Measurements from ENCODE around the gene CDC73. TPM values are rescaled to one million over a fixed set of nuclear protein-coding genes. Genes with fewer than 3 reads are reported as not detected.
"Not testable (repeated sequence)": the region's sequence is repeated elsewhere in the genome, so short reads cannot be mapped to it uniquely, and the experiment has no call there.

CDC73 gene
- total RNA-seq, 4 donors from 2014 or later, result 26.2 to 208 (median 54.6) TPM

- Histone ChIP-seq H3K27ac (no peak overlapping the region), H3K27me3 (no peaks in the 10 kb centered on the region), H3K9me3 (no peaks in the 10 kb centered on the region), H3K36me3 (peaks cover 0 to 16% (median 0%) of the 10 kb centered on the region in 4 donors), H3K4me3 (no peak overlapping the region), H3K4me1 (no peaks in the 10 kb centered on the region)
- in situ Hi-C loops (cut with MboI; ENCODE audit: low pct_ligation_motif_present in 1 of 4, low pct_unique_long_range_greater_than_20kb in 1 of 4, low sequenced_read_pairs in 3 of 4) (no loop called here), intact Hi-C loops (cut with DNase I; ENCODE audit: low total_unique reads) (no loop called here)
- 85 to 100% methylated on average over 4 of the region's 4 CpGs for WGBS, 2 donors (ENCODE audit: low coverage in 1 of 2)
- no peak for DNase-seq
- no peak for TF ChIP-seq POLR2AphosphoS5 (IDR thresholded peaks at IDR 0.05)
- TF ChIP-seq, protein P1, sequence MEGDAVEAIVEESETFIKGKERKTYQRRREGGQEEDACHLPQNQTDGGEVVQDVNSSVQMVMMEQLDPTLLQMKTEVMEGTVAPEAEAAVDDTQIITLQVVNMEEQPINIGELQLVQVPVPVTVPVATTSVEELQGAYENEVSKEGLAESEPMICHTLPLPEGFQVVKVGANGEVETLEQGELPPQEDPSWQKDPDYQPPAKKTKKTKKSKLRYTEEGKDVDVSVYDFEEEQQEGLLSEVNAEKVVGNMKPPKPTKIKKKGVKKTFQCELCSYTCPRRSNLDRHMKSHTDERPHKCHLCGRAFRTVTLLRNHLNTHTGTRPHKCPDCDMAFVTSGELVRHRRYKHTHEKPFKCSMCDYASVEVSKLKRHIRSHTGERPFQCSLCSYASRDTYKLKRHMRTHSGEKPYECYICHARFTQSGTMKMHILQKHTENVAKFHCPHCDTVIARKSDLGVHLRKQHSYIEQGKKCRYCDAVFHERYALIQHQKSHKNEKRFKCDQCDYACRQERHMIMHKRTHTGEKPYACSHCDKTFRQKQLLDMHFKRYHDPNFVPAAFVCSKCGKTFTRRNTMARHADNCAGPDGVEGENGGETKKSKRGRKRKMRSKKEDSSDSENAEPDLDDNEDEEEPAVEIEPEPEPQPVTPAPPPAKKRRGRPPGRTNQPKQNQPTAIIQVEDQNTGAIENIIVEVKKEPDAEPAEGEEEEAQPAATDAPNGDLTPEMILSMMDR (IDR thresholded peaks at IDR 0.05), result no peak
- TF ChIP-seq EP300 (IDR thresholded peaks at IDR 0.05; ENCODE audit: low read depth), result no peak
- no peak for TF ChIP-seq POLR2A (IDR thresholded peaks at IDR 0.05)
Measured at GRCh38 chr1:193219391-193219790, 97.6 kb downstream of the CDC73 start.

DNA sequence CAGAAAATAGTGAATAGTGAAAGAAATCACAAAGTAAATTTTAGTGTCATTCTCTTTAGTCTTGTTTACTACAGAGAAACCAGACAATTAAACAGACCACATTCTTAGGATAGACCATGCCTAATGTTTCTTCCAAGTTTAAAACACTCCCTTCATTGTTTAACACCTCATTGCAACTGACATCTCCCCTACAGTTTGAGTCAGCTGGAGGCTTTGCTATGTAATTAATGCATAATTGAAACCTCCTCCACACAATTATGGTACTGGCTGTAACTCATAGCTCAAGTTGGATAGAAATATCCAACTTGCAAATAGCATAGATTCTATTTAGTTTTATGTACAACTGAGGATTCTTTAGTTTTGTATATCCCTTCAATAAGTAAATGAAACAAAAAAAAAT lies 99.8 kb downstream of the CDC73 start:
- H3K9me3 ChIP-seq, result no peaks in the 10 kb centered on the region
- no peaks in the 10 kb centered on the region for H3K4me1 ChIP-seq
- in situ Hi-C loops (cut with MboI; ENCODE audit: low pct_ligation_motif_present in 1 of 4, low pct_unique_long_range_greater_than_20kb in 1 of 4, low sequenced_read_pairs in 3 of 4), result no loop called here
- no peak overlapping the region for H3K4me3 ChIP-seq
- DNase-seq, result no peak
- intact Hi-C loops (cut with DNase I; ENCODE audit: low total_unique reads), result no loop called here
- TF ChIP-seq, protein P1 (IDR thresholded peaks at IDR 0.05), result no peak
- no peak for TF ChIP-seq POLR2A (IDR thresholded peaks at IDR 0.05)
- no peak for TF ChIP-seq EP300 (IDR thresholded peaks at IDR 0.05; ENCODE audit: low read depth)
- no peak for TF ChIP-seq POLR2AphosphoS5 (IDR thresholded peaks at IDR 0.05)
- no peak overlapping the region for H3K27ac ChIP-seq
- H3K27me3 ChIP-seq, result no peaks in the 10 kb centered on the region
- peaks cover 0 to 4% (median 0%) of the 10 kb centered on the region in 4 donors for H3K36me3 ChIP-seq

- intact Hi-C loops (cut with DNase I; ENCODE audit: low total_unique reads), result no loop called here
- in situ Hi-C loops (cut with MboI; ENCODE audit: low pct_ligation_motif_present in 1 of 4, low pct_unique_long_range_greater_than_20kb in 1 of 4, low sequenced_read_pairs in 3 of 4), result no loop called here
Measured at GRCh38 chr1:193222056-193222615, 100.3 kb downstream of the CDC73 start.

DNA sequence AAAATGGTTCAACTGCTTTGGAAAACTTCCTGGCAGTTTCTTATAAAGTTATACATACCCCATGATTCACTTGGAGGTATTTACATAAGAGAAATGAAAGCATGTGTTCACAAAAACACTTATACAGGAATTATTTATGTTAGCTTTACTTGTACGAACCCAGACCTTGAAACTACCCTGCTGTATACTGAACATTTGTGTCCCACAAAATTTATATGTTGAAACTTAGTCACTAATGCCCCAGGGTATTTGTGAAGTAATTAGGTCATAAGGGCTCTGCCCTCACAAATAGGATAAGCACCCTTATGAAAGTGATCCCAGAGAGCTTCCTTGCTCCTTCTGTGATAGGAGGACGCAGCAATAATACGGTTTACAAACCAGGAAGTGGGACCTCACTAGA lies 107.3 kb downstream of the CDC73 start:
- no peak overlapping the region for H3K27ac ChIP-seq
- no peaks in the 10 kb centered on the region for H3K9me3 ChIP-seq
- no peaks in the 10 kb centered on the region for H3K27me3 ChIP-seq
- no peak for TF ChIP-seq POLR2AphosphoS5 (IDR thresholded peaks at IDR 0.05)
- TF ChIP-seq, protein P1 (IDR thresholded peaks at IDR 0.05), result no peak
- TF ChIP-seq POLR2A (IDR thresholded peaks at IDR 0.05), result no peak
- no peak for TF ChIP-seq EP300 (IDR thresholded peaks at IDR 0.05; ENCODE audit: low read depth)
- no peak for DNase-seq
- no peak overlapping the region for H3K4me3 ChIP-seq
- intact Hi-C loops (cut with DNase I; ENCODE audit: low total_unique reads) (no loop called here), in situ Hi-C loops (cut with MboI; ENCODE audit: low pct_ligation_motif_present in 1 of 4, low pct_unique_long_range_greater_than_20kb in 1 of 4, low sequenced_read_pairs in 3 of 4) (no loop called here)
- 81 to 85% methylated on average over 3 of the region's 3 CpGs for WGBS, 2 donors (ENCODE audit: low coverage in 1 of 2)
- no peaks in the 10 kb centered on the region for H3K4me1 ChIP-seq
- H3K36me3 ChIP-seq, result peaks cover 0 to 4% (median 0%) of the 10 kb centered on the region in 4 donors

More at GRCh38 chr1:193222056-193222615, 100.3 kb downstream of the CDC73 start:
- H3K4me1 ChIP-seq, result no peaks in the 10 kb centered on the region
- 80 to 84% methylated on average over 8 of the region's 8 CpGs for WGBS, 2 donors (ENCODE audit: low coverage in 1 of 2)
- no peak for DNase-seq
- no peak overlapping the region for H3K27ac ChIP-seq
- H3K9me3 ChIP-seq, result no peaks in the 10 kb centered on the region
- TF ChIP-seq EP300 (IDR thresholded peaks at IDR 0.05; ENCODE audit: low read depth) (no peak), POLR2A (IDR thresholded peaks at IDR 0.05) (no peak), POLR2AphosphoS5 (IDR thresholded peaks at IDR 0.05) (no peak)
- TF ChIP-seq, protein P1 (IDR thresholded peaks at IDR 0.05), result no peak
- no peaks in the 10 kb centered on the region for H3K27me3 ChIP-seq
- H3K4me3 ChIP-seq, result no peak overlapping the region
- H3K36me3 ChIP-seq, result peaks cover 0 to 4% (median 0%) of the 10 kb centered on the region in 4 donors

- H3K4me3 ChIP-seq; H3K27ac ChIP-seq; intact Hi-C loops (cut with DNase I; ENCODE audit: low total_unique reads); H3K9me3 ChIP-seq; H3K4me1 ChIP-seq; H3K27me3 ChIP-seq; DNase-seq; H3K36me3 ChIP-seq; in situ Hi-C loops (cut with MboI; ENCODE audit: low pct_ligation_motif_present in 1 of 4, low pct_unique_long_range_greater_than_20kb in 1 of 4, low sequenced_read_pairs in 3 of 4): not testable (repeated sequence)
Measured at GRCh38 chr1:193231146-193231545, 109.3 kb downstream of the CDC73 start.

Measured in transverse colon (tissue), 4 donors.